ENCODE measurements around the gene RNF10. TPM values are rescaled to one million over a fixed set of nuclear protein-coding genes. Genes with fewer than 3 reads are reported as not detected.

Gene RNF10
- total RNA-seq, 1 donor from 2014 or later, result 160 TPM

- no peaks in the 10 kb centered on the region for H3K9me3 Mint-ChIP-seq
- H3K4me3 Mint-ChIP-seq, result no peak overlapping the region
- peaks cover 44% of the 10 kb centered on the region for H3K4me1 Mint-ChIP-seq
- H3K36me3 Mint-ChIP-seq, result peaks cover 3% of the 10 kb centered on the region
- DNase-seq (ENCODE audit: low spot score in 2 of 2, unreplicated experiment in 2 of 2), result no peak
- H3K27ac Mint-ChIP-seq, result peak overlapping the region; percentile 86
- no peaks in the 10 kb centered on the region for H3K27me3 Mint-ChIP-seq (ENCODE audit: low read depth)
- no peak for TF ChIP-seq CTCF (IDR thresholded peaks at IDR 0.05; ENCODE audit: unreplicated experiment)
These were observed 6.3 kb downstream of the RNF10 start for GRCh38 chr12:120540445-120540844.

- Mint-ChIP-seq H3K27ac (no peak overlapping the region), H3K36me3 (peaks cover 10% of the 10 kb centered on the region), H3K27me3 (ENCODE audit: low read depth) (no peaks in the 10 kb centered on the region), H3K9me3 (no peaks in the 10 kb centered on the region), H3K4me3 (no peak overlapping the region), H3K4me1 (peaks cover 32% of the 10 kb centered on the region)
- no peak for DNase-seq (ENCODE audit: low spot score in 2 of 2, unreplicated experiment in 2 of 2)
- TF ChIP-seq CTCF (IDR thresholded peaks at IDR 0.05; ENCODE audit: unreplicated experiment), result no peak
These were observed 8.0 kb downstream of the RNF10 start for GRCh38 chr12:120542166-120542565.

GRCh38 chr12:120544691-120545090, 10.5 kb downstream of the RNF10 start:
- Mint-ChIP-seq H3K4me1 (peaks cover 8% of the 10 kb centered on the region), H3K36me3 (peaks cover 10% of the 10 kb centered on the region), H3K27ac (no peak overlapping the region), H3K4me3 (no peak overlapping the region), H3K27me3 (ENCODE audit: low read depth) (no peaks in the 10 kb centered on the region), H3K9me3 (no peaks in the 10 kb centered on the region)
- DNase-seq (ENCODE audit: low spot score in 2 of 2, unreplicated experiment in 2 of 2), result no peak
- TF ChIP-seq CTCF (IDR thresholded peaks at IDR 0.05; ENCODE audit: unreplicated experiment), result no peak

GRCh38 chr12:120546050-120546386, 11.9 kb downstream of the RNF10 start:
- Mint-ChIP-seq H3K4me3 (no peak overlapping the region), H3K27ac (no peak overlapping the region), H3K36me3 (peaks cover 9% of the 10 kb centered on the region), H3K27me3 (ENCODE audit: low read depth) (no peaks in the 10 kb centered on the region), H3K4me1 (peaks cover 3% of the 10 kb centered on the region), H3K9me3 (no peaks in the 10 kb centered on the region)
- no peak for DNase-seq (ENCODE audit: low spot score in 2 of 2, unreplicated experiment in 2 of 2)
- no peak for TF ChIP-seq CTCF (IDR thresholded peaks at IDR 0.05; ENCODE audit: unreplicated experiment)

DNA sequence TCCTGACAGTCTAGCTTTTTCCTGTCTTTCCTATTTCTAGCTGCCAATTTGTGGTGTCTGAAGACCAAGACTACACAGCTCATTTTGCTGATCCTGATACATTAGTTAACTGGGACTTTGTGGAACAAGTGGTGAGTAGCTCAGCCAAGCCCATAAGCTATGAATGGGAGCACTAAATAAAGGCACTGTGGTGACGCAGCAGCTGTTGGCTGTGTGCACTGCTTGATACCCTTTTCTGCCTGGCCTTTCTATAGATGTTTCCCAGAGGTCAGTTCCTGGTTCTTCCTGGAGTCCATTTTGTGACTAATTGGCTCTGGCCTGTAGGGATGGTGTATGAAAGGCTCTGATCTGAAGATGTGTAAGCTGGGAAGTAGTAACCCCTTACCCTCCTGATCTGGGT, 20.5 kb downstream of the RNF10 start:
- Mint-ChIP-seq H3K4me3 (no peak overlapping the region), H3K9me3 (no peaks in the 10 kb centered on the region), H3K27ac (no peak overlapping the region), H3K4me1 (no peaks in the 10 kb centered on the region), H3K27me3 (ENCODE audit: low read depth) (no peaks in the 10 kb centered on the region), H3K36me3 (peaks cover 31% of the 10 kb centered on the region)
- DNase-seq (ENCODE audit: low spot score in 2 of 2, unreplicated experiment in 2 of 2), result no peak
- TF ChIP-seq CTCF (IDR thresholded peaks at IDR 0.05; ENCODE audit: unreplicated experiment), result no peak

GRCh38 chr12:120557589-120557988, 23.4 kb downstream of the RNF10 start:
- H3K36me3 Mint-ChIP-seq, result peaks cover 40% of the 10 kb centered on the region
- no peak overlapping the region for H3K27ac Mint-ChIP-seq
- no peaks in the 10 kb centered on the region for H3K4me1 Mint-ChIP-seq
- no peaks in the 10 kb centered on the region for H3K27me3 Mint-ChIP-seq (ENCODE audit: low read depth)
- DNase-seq (ENCODE audit: low spot score in 2 of 2, unreplicated experiment in 2 of 2), result no peak
- H3K4me3 Mint-ChIP-seq, result no peak overlapping the region
- H3K9me3 Mint-ChIP-seq, result no peaks in the 10 kb centered on the region
- TF ChIP-seq CTCF (IDR thresholded peaks at IDR 0.05; ENCODE audit: unreplicated experiment), result no peak
